CD14-positive monocyte (primary cell): ENCODE data around the gene CDC42BPG. TPM values are rescaled to one million over a fixed set of nuclear protein-coding genes. Genes with fewer than 3 reads are reported as not detected.

Experiments
- DNase-seq, 3 donors: peaks; one replicate each; pipeline ENCODE4 v3.0.0-alpha.2; 2011 to 2022
- H2AFZ ChIP-seq: 2 replicates; pipeline ENCODE4 v1.6.0; 2012; ENCODE audit warnings: mild to moderate bottlenecking, low read depth, low read length, inconsistent platforms; ENCODE audit not compliant: insufficient read depth, poor library complexity, severe bottlenecking
- H3K27ac ChIP-seq, 2 donors: 1 replicate in 1 of 2; 2 replicates in 1 of 2; pipeline ENCODE4 v1.5.1; 2012 to 2013; ENCODE audit warnings: low read length in 2 of 2, control low read depth in 1 of 2, inconsistent platforms in 1 of 2, low read depth in 1 of 2, mild to moderate bottlenecking in 1 of 2
- H3K27me3 ChIP-seq, 2 donors: one replicate each; pipeline versions ENCODE4 v1.6.0 to v1.6.1; 2011 to 2013; ENCODE audit warnings: low read length in 2 of 2; ENCODE audit not compliant: control insufficient read depth in 2 of 2, insufficient read depth in 2 of 2
- H3K36me3 ChIP-seq, 2 donors: replicated peaks in 1 of 2; 1 replicate in 1 of 2; 2 replicates in 1 of 2; pipeline versions ENCODE4 v1.5.1 to v1.6.1; 2012 to 2013; ENCODE audit warnings: low read length in 2 of 2, control low read depth in 1 of 2, inconsistent platforms in 1 of 2, mild to moderate bottlenecking in 1 of 2; ENCODE audit not compliant: insufficient read depth in 2 of 2, control insufficient read depth in 1 of 2
- H3K4me1 ChIP-seq, 2 donors: 1 replicate in 1 of 2; 2 replicates in 1 of 2; pipeline versions ENCODE4 v1.5.1 to v1.6.1; 2012 to 2013; ENCODE audit warnings: low read length in 2 of 2, control low read depth in 1 of 2, inconsistent platforms in 1 of 2, mild to moderate bottlenecking in 1 of 2, moderate library complexity in 1 of 2; ENCODE audit not compliant: insufficient read depth in 2 of 2, control insufficient read depth in 1 of 2
- H3K4me2 ChIP-seq: replicated peaks from 2 replicates; pipeline ENCODE3; 2012; ENCODE audit warnings: low read length, moderate library complexity, mild to moderate bottlenecking; ENCODE audit not compliant: poor library complexity, severe bottlenecking; ENCODE audit errors: extremely low read depth
- H3K4me3 ChIP-seq, 3 experiments: fragments of 200-600 bp in 1 of 3; sonication (generic) in 1 of 3; replicated peaks in 1 of 3; 1 replicate in 2 of 3; 2 replicates in 1 of 3; pipeline ENCODE4 v1.5.1; 2011 to 2013; ENCODE audit warnings: low read length in 3 of 3, mild to moderate bottlenecking in 3 of 3, control low read depth in 2 of 3, low read depth in 2 of 3, inconsistent platforms in 1 of 3, moderate library complexity in 1 of 3
- H3K79me2 ChIP-seq: 2 replicates; pipeline ENCODE4 v1.6.0; 2012; ENCODE audit warnings: mild to moderate bottlenecking, control low read depth, inconsistent platforms, low read length, moderate library complexity; ENCODE audit not compliant: insufficient read depth
- H3K9ac ChIP-seq: 2 replicates; pipeline ENCODE4 v1.6.0; 2017; ENCODE audit warnings: low read length, mild to moderate bottlenecking; ENCODE audit not compliant: insufficient read depth, poor library complexity, severe bottlenecking
- H3K9me3 ChIP-seq, 2 donors: replicated peaks in 1 of 2; 1 replicate in 1 of 2; 2 replicates in 1 of 2; pipeline versions ENCODE4 v1.5.1 to v1.6.1; 2012 to 2013; ENCODE audit warnings: low read length in 2 of 2, control low read depth in 1 of 2; ENCODE audit not compliant: control insufficient read depth in 1 of 2, insufficient read depth in 1 of 2
- H4K20me1 ChIP-seq: 2 replicates; pipeline ENCODE4 v1.6.0; 2012; ENCODE audit warnings: mild to moderate bottlenecking, low read length, control low read depth, moderate library complexity; ENCODE audit not compliant: insufficient read depth
- H3K27ac Mint-ChIP-seq, 7 donors: one replicate each; pipeline ENCODE4 v1.8.0; 2020; ENCODE audit warnings: mild to moderate bottlenecking in 7 of 7, mixed read lengths in 7 of 7, moderate library complexity in 6 of 7, inconsistent platforms in 2 of 7
- H3K27me3 Mint-ChIP-seq, 3 donors: one replicate each; pipeline ENCODE4 v1.8.0; 2021 to 2022; ENCODE audit warnings: low read depth in 3 of 3, mild to moderate bottlenecking in 3 of 3, mixed read lengths in 3 of 3, moderate library complexity in 3 of 3, inconsistent platforms in 1 of 3
- H3K36me3 Mint-ChIP-seq, 2 donors: one replicate each; pipeline ENCODE4 v1.8.0; 2020; ENCODE audit warnings: mixed read lengths in 2 of 2, inconsistent platforms in 1 of 2, mild to moderate bottlenecking in 1 of 2
- H3K4me1 Mint-ChIP-seq: one replicate; pipeline ENCODE4 v1.8.0; 2020; ENCODE audit warnings: mild to moderate bottlenecking, mixed read lengths
- H3K4me3 Mint-ChIP-seq, 2 donors: one replicate each; pipeline ENCODE4 v1.8.0; 2020; ENCODE audit warnings: mild to moderate bottlenecking in 2 of 2, mixed read lengths in 2 of 2, moderate library complexity in 1 of 2
- H3K9me3 Mint-ChIP-seq, 7 donors: one replicate each; pipeline ENCODE4 v1.8.0; 2020 to 2022; ENCODE audit warnings: mixed read lengths in 7 of 7, mild to moderate bottlenecking in 6 of 7, moderate library complexity in 6 of 7, inconsistent platforms in 2 of 7
- WGBS: methylation state at CpG from one replicate; pipeline ENCODE4 v1.1.5; 2013; ENCODE audit warnings: missing lambda C conversion rate; ENCODE audit not compliant: insufficient coverage; 5-methylcytosine and 5-hydroxymethylcytosine counted together
- intact Hi-C, 2 donors: fragments of 100-400 bp; cut with micrococcal nuclease; formaldehyde crosslinking; loops; one replicate each; pipeline versions ENCODE4 v1.15.0 to v1.15.1; 2023
- polyA plus RNA-seq, 3 donors: library from polyadenylated mRNA; depleted of rRNA in 1 of 3; unstranded in 2 of 3; stranded (reverse) in 1 of 3; fragments of 300-500 nt in 2 of 3; fragments of >200 nt in 1 of 3; fragmentation: Illumina TruSeq in 2 of 3; gene quantifications; 1 replicate in 2 of 3; 2 replicates in 1 of 3; pipeline ENCODE4 v1.2.3, GENCODE V29; 2012 to 2021
- TF ChIP-seq, protein P1 (sequence below): fragments of 200-600 bp; IDR thresholded peaks from one replicate; pipeline ENCODE4 v1.8.0; 2022; ENCODE audit warnings: antibody characterized with exemption, mild to moderate bottlenecking

The CDC42BPG gene
- polyA plus RNA-seq, 3 donors, result 0.23 TPM; not detected in 2

GRCh38 chr11:64885367-64886286 is 41.2 kb upstream of the CDC42BPG start:
- H3K36me3 ChIP-seq, result no peaks in the 10 kb centered on the region
- H3K9ac ChIP-seq, result peak overlapping the region; percentile 72
- intact Hi-C loops, result loop anchor here in 1 of 2 donors (1.0 kb wide), 1 partner anchor 7 kb away; the partner anchor contains the start of gene EHD1
- Mint-ChIP-seq H3K4me3 (peak overlapping the region; percentile 47 to 80), H3K9me3 (peaks cover 0 to 3% (median 0%) of the 10 kb centered on the region in 7 donors), H3K27ac (peak overlapping the region; percentile 97 to 100 (median 99)), H3K27me3 (peaks cover 6 to 19% (median 13%) of the 10 kb centered on the region in 3 donors), H3K4me1 (peaks cover 55% of the 10 kb centered on the region), H3K36me3 (peaks cover 0 to 5% of the 10 kb centered on the region in 2 donors)
- 4% methylated on average over 3 of the region's 15 CpGs for WGBS
- H2AFZ ChIP-seq, result no peak overlapping the region
- peak overlapping the region; percentile 57 for H3K4me2 ChIP-seq
- TF ChIP-seq, protein P1, sequence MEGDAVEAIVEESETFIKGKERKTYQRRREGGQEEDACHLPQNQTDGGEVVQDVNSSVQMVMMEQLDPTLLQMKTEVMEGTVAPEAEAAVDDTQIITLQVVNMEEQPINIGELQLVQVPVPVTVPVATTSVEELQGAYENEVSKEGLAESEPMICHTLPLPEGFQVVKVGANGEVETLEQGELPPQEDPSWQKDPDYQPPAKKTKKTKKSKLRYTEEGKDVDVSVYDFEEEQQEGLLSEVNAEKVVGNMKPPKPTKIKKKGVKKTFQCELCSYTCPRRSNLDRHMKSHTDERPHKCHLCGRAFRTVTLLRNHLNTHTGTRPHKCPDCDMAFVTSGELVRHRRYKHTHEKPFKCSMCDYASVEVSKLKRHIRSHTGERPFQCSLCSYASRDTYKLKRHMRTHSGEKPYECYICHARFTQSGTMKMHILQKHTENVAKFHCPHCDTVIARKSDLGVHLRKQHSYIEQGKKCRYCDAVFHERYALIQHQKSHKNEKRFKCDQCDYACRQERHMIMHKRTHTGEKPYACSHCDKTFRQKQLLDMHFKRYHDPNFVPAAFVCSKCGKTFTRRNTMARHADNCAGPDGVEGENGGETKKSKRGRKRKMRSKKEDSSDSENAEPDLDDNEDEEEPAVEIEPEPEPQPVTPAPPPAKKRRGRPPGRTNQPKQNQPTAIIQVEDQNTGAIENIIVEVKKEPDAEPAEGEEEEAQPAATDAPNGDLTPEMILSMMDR, result no peak
- H3K27me3 ChIP-seq, result peaks cover 0 to 7% of the 10 kb centered on the region in 2 donors
- DNase-seq, result peak; percentile 88 to 95 (median 94)
- peaks cover 49 to 58% of the 10 kb centered on the region in 2 donors for H3K4me1 ChIP-seq
- H4K20me1 ChIP-seq, result no peaks in the 10 kb centered on the region
- peak overlapping the region; percentile 75 to 94 for H3K27ac ChIP-seq
- no peaks in the 10 kb centered on the region for H3K9me3 ChIP-seq
- no peaks in the 10 kb centered on the region for H3K79me2 ChIP-seq
- H3K4me3 ChIP-seq, result peak overlapping the region in 1 of 3 experiments; percentile 31

DNA sequence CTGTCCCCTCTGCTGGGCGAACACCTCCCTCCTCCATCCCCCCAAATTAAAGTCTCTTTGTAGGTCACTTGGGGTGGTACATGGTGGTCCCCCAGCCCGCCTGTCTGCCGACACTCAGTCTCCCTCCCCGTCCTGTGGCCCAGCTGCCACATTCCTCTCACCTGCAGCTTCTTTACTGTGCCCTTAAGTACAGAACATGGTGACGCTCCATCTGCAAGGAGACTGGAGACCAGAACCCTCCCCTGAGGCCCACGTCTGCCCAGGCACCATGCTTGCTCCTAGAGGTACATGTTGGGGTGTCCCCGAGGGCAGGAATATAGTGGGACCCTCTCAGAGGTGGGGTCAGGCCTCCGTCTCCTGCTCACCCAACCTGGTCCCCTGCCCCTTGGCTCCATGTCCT is 39.6 kb upstream of the CDC42BPG start:
- peak overlapping the region in 5 of 7 donors; percentile 40 to 89 (median 58) for H3K27ac Mint-ChIP-seq
- H3K9me3 Mint-ChIP-seq, result peaks cover 0 to 3% (median 0%) of the 10 kb centered on the region in 7 donors
- Histone ChIP-seq H3K9ac (no peak overlapping the region), H2AFZ (no peak overlapping the region), H3K27ac (no peak overlapping the region), H3K4me3 (no peak overlapping the region), H3K27me3 (peaks cover 0 to 7% of the 10 kb centered on the region in 2 donors), H3K4me2 (no peak overlapping the region), H4K20me1 (no peaks in the 10 kb centered on the region), H3K36me3 (no peaks in the 10 kb centered on the region), H3K9me3 (no peaks in the 10 kb centered on the region), H3K4me1 (peaks cover 65 to 74% of the 10 kb centered on the region in 2 donors), H3K79me2 (no peaks in the 10 kb centered on the region)
- peak overlapping the region in 1 of 2 donors; percentile 63 for H3K4me3 Mint-ChIP-seq
- intact Hi-C loops, result no loop called here
- no peak for DNase-seq
- TF ChIP-seq, protein P1, result no peak
- peaks cover 8 to 22% (median 9%) of the 10 kb centered on the region in 3 donors for H3K27me3 Mint-ChIP-seq
- WGBS, result 92% methylated on average over 4 of the region's 8 CpGs
- peaks cover 0 to 5% of the 10 kb centered on the region in 2 donors for H3K36me3 Mint-ChIP-seq
- peaks cover 70% of the 10 kb centered on the region for H3K4me1 Mint-ChIP-seq
